Uterus (tissue), 4 donors: ENCODE results near the gene CSH1. TPM values are rescaled to one million over a fixed set of nuclear protein-coding genes. Genes with fewer than 3 reads are reported as not detected.
"Not testable (repeated sequence)": the region's sequence is repeated elsewhere in the genome, so short reads cannot be mapped to it uniquely, and the experiment has no call there.

Experiments used
- DNase-seq, 2 donors: peaks; one replicate each; pipeline ENCODE4 v3.0.0-alpha.2; 2019 to 2020
- H3K27ac ChIP-seq, 2 donors: fragments of 200-600 bp; sonication (generic); 1 replicate in 1 of 2; 2 replicates in 1 of 2; pipeline ENCODE4 v1.5.1; 2016 to 2018
- H3K27me3 ChIP-seq, 2 donors: fragments of 200-600 bp; sonication (generic); one replicate each; pipeline ENCODE4 v1.5.1; 2018 to 2019; ENCODE audit warnings: control low read depth in 1 of 2
- H3K36me3 ChIP-seq, 2 donors: fragments of 200-600 bp; sonication (generic); one replicate each; pipeline ENCODE4 v1.5.1; 2019; ENCODE audit warnings: control low read depth in 1 of 2
- H3K4me1 ChIP-seq, 2 donors: fragments of 200-600 bp; sonication (generic); one replicate each; pipeline ENCODE4 v1.5.1; 2018 to 2019; ENCODE audit warnings: control low read depth in 1 of 2
- H3K4me3 ChIP-seq, 2 donors: fragments of 200-600 bp; sonication (generic); 1 replicate in 1 of 2; 2 replicates in 1 of 2; pipeline ENCODE4 v1.5.1; 2018 to 2019; ENCODE audit warnings: mild to moderate bottlenecking in 1 of 2
- H3K9me3 ChIP-seq, 2 donors: fragments of 200-600 bp; sonication (generic); one replicate each; pipeline ENCODE4 v1.5.1; 2019; ENCODE audit warnings: control low read depth in 1 of 2
- CTCF ChIP-seq, 4 experiments: fragments of 200-600 bp in 2 of 4; fragments of 450-650 bp in 2 of 4; sonication (generic) in 2 of 4; IDR thresholded peaks; one replicate each; pipeline ENCODE4 v1.5.1; 2016 to 2019; ENCODE audit warnings: antibody characterized with exemption in 4 of 4, mild to moderate bottlenecking in 2 of 4, moderate library complexity in 1 of 4
- POLR2A ChIP-seq, 2 donors: fragments of 450-650 bp; IDR thresholded peaks; one replicate each; pipeline ENCODE4 v1.6.1; 2016; ENCODE audit warnings: antibody characterized with exemption in 2 of 2, mild to moderate bottlenecking in 1 of 2, moderate library complexity in 1 of 2
- intact Hi-C: fragments of 100-400 bp; cut with DNase I; formaldehyde crosslinking; loops from one replicate; pipeline ENCODE4 v1.15.1; 2023; ENCODE audit warnings: low total_unique reads
- total RNA-seq, 4 donors: library from RNA; depleted of rRNA in 3 of 4; stranded (reverse); fragments of >200 nt in 3 of 4; gene quantifications; one replicate each; pipeline versions ENCODE4 v1.1.0 to v1.2.4, GENCODE V29; 2014 to 2023
- donor health status: DM: yes; HTN: yes; CAD: no.

The CSH1 gene
- total RNA-seq, 4 donors from 2014 or later, result not detected

GRCh38 chr17:63881935-63882601 lies 14.3 kb downstream of the CSH1 start, which contains the start of gene GH2:
GH2 (minus strand) TSS chr17:63881944; CDS start chr17:63881801, 143 bp downstream.
- TF ChIP-seq POLR2A (IDR thresholded peaks at IDR 0.05) (no peak), CTCF (IDR thresholded peaks at IDR 0.05) (peak in 3 of 4 experiments; percentile 41 to 55 (median 43))
- peak in 1 of 2 donors; percentile 28 for DNase-seq
- no peaks in the 10 kb centered on the region for H3K36me3 ChIP-seq
- H3K27ac ChIP-seq, result no peak within 1 kb of the TSS
- no peaks in the 10 kb centered on the region for H3K27me3 ChIP-seq
- intact Hi-C loops, result no loop called here
- no peaks in the 10 kb centered on the region for H3K9me3 ChIP-seq
- H3K4me3 ChIP-seq, result no peak within 1 kb of the TSS
- H3K4me1 ChIP-seq, result no peaks in the 10 kb centered on the region

- H3K36me3 ChIP-seq, H3K4me1 ChIP-seq, H3K27ac ChIP-seq, H3K4me3 ChIP-seq, H3K9me3 ChIP-seq, intact Hi-C loops, H3K27me3 ChIP-seq, DNase-seq: not testable (repeated sequence)
Observed at GRCh38 chr17:63881337-63881736, 15.0 kb downstream of the CSH1 start.

GRCh38 chr17:63880706-63881105 lies 15.7 kb downstream of the CSH1 start:
- H3K27me3 ChIP-seq, result no peaks in the 10 kb centered on the region
- no peak for TF ChIP-seq CTCF (IDR thresholded peaks at IDR 0.05)
- no peak for TF ChIP-seq POLR2A (IDR thresholded peaks at IDR 0.05)
- H3K27ac ChIP-seq, result no peak overlapping the region
- intact Hi-C loops, result no loop called here
- no peak for DNase-seq
- no peaks in the 10 kb centered on the region for H3K9me3 ChIP-seq
- no peaks in the 10 kb centered on the region for H3K36me3 ChIP-seq
- no peaks in the 10 kb centered on the region for H3K4me1 ChIP-seq
- H3K4me3 ChIP-seq, result no peak overlapping the region

GRCh38 chr17:63878413-63878812 lies 18.0 kb downstream of the CSH1 start:
- H3K4me3 ChIP-seq, H3K9me3 ChIP-seq, intact Hi-C loops, H3K36me3 ChIP-seq, H3K4me1 ChIP-seq, H3K27me3 ChIP-seq, DNase-seq, H3K27ac ChIP-seq: not testable (repeated sequence)

GRCh38 chr17:63874693-63875092 lies 21.7 kb downstream of the CSH1 start:
- H3K27ac ChIP-seq, H3K9me3 ChIP-seq, intact Hi-C loops, DNase-seq, H3K4me3 ChIP-seq, H3K27me3 ChIP-seq, H3K36me3 ChIP-seq, H3K4me1 ChIP-seq: not testable (repeated sequence)

GRCh38 chr17:63874061-63874626 lies 22.2 kb downstream of the CSH1 start:
- DNase-seq, H3K27me3 ChIP-seq, H3K4me1 ChIP-seq, H3K4me3 ChIP-seq, H3K9me3 ChIP-seq, H3K27ac ChIP-seq, intact Hi-C loops, H3K36me3 ChIP-seq: not testable (repeated sequence)

- H3K36me3 ChIP-seq, H3K4me3 ChIP-seq, DNase-seq, H3K9me3 ChIP-seq, H3K27me3 ChIP-seq, H3K27ac ChIP-seq, intact Hi-C loops, H3K4me1 ChIP-seq: not testable (repeated sequence)
Observed at GRCh38 chr17:63873577-63873976, 22.8 kb downstream of the CSH1 start, which contains the start of gene CSH2. CSH2 (minus strand) TSS chr17:63873677; CDS start chr17:63873614, 63 bp downstream.

- H3K27me3 ChIP-seq, intact Hi-C loops, H3K4me1 ChIP-seq: not testable (repeated sequence)
Observed at GRCh38 chr17:63871646-63872365, 24.6 kb downstream of the CSH1 start.

GRCh38 chr17:63870292-63870665 lies 26.1 kb downstream of the CSH1 start:
- intact Hi-C loops, H3K4me1 ChIP-seq, H3K27me3 ChIP-seq, DNase-seq, H3K4me3 ChIP-seq, H3K27ac ChIP-seq, H3K36me3 ChIP-seq, H3K9me3 ChIP-seq: not testable (repeated sequence)

More at GRCh38 chr17:63871646-63872365, 24.6 kb downstream of the CSH1 start:
- not testable (repeated sequence) for H3K27ac ChIP-seq, DNase-seq, H3K4me3 ChIP-seq, H3K9me3 ChIP-seq, H3K36me3 ChIP-seq

- intact Hi-C loops, H3K4me1 ChIP-seq: not testable (repeated sequence)
Observed at GRCh38 chr17:63869491-63870291, 26.7 kb downstream of the CSH1 start.

More at GRCh38 chr17:63869491-63870291, 26.7 kb downstream of the CSH1 start:
- H3K9me3 ChIP-seq, H3K27me3 ChIP-seq, H3K27ac ChIP-seq, H3K4me3 ChIP-seq, DNase-seq, H3K36me3 ChIP-seq: not testable (repeated sequence)
